NB4 (cell line): ENCODE data around the gene CUL9.

ENCODE experiments used
- DNase-seq: peaks from one replicate; pipeline ENCODE4 v3.0.0; 2010; ENCODE audit warnings: low read depth
- H3K4me3 ChIP-seq: one replicate; pipeline ENCODE4 v1.5.1; 2011; ENCODE audit warnings: mild to moderate bottlenecking, low read depth, low read length, moderate library complexity
- MAX ChIP-seq: IDR thresholded peaks from 2 replicates; pipeline ENCODE4 v1.6.1; 2011; ENCODE audit warnings: low read depth, low read length
- MYC ChIP-seq: IDR thresholded peaks from 2 replicates; pipeline ENCODE4 v1.6.1; 2011; ENCODE audit warnings: low read depth, low read length
- POLR2A ChIP-seq: IDR thresholded peaks from 2 replicates; pipeline ENCODE4 v1.6.1; 2011; ENCODE audit warnings: mild to moderate bottlenecking; ENCODE audit not compliant: insufficient read length; ENCODE audit errors: extremely low read depth
- TF ChIP-seq, protein P1 (sequence below): IDR thresholded peaks from one replicate; pipeline ENCODE4 v1.5.1; 2012; ENCODE audit warnings: low read depth, low read length

The CUL9 gene

GRCh38 chr6:43172104-43173007 lies 9.6 kb upstream of the CUL9 start:
- DNase-seq: peak; percentile 61
- TF ChIP-seq, protein P1, sequence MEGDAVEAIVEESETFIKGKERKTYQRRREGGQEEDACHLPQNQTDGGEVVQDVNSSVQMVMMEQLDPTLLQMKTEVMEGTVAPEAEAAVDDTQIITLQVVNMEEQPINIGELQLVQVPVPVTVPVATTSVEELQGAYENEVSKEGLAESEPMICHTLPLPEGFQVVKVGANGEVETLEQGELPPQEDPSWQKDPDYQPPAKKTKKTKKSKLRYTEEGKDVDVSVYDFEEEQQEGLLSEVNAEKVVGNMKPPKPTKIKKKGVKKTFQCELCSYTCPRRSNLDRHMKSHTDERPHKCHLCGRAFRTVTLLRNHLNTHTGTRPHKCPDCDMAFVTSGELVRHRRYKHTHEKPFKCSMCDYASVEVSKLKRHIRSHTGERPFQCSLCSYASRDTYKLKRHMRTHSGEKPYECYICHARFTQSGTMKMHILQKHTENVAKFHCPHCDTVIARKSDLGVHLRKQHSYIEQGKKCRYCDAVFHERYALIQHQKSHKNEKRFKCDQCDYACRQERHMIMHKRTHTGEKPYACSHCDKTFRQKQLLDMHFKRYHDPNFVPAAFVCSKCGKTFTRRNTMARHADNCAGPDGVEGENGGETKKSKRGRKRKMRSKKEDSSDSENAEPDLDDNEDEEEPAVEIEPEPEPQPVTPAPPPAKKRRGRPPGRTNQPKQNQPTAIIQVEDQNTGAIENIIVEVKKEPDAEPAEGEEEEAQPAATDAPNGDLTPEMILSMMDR: no peak
- TF ChIP-seq MAX (peak; percentile 29; the same call in 1 of the 2 replicates), MYC (peak; percentile 36; the same call in 1 of the 2 replicates), POLR2A (peak; percentile 19)
- H3K4me3 ChIP-seq: peak overlapping the region; percentile 74

- TF ChIP-seq, protein P1: no peak
- no peak for TF ChIP-seq MYC
- TF ChIP-seq POLR2A: no peak
- TF ChIP-seq MAX: no peak
- no peak for DNase-seq
- H3K4me3 ChIP-seq: peak overlapping the region; percentile 74
Measured at GRCh38 chr6:43173591-43174262, 8.3 kb upstream of the CUL9 start.

DNA sequence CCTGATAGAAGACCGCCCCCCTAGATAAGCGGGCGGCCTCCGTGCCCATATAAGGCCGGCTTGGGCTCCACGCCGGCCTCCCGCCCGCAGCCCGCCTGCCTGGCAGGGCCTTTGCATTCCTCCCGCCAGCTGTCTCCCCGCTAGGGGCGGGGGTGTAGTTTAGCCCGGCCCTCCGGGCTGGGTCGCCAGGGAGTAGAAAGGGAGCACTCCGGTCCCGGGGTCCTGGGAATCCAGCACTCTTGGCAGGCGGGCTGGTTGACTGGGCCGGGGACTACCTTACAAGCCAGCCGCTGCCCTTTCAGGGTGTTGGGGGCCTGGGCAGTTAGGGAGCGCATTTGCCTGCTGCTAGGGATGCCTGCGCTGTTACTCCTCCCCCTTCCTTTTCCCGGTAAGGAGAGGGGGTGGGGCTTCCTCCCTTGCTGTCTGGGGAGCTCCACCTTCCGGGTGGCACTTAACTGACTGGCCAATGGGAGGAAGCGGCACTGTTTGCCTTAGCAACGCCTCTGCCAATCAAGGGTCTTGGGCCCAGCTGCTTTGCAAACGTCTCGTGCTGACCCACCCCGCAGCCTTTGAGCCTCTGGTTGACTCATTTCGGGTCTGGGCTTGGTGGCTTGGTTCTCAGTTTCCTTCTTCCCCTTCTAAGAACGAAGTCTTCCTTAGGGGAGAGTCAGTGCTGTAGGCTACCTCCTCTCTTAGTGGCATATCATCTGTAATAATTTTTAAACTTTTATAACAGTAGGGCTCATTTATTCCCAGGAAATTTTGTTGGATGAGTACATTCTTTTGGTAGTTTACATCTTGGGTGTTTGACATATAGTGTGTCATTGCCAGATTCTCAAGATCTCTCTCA lies 7.5 kb upstream of the CUL9 start:
- peak overlapping the region; percentile 9 for H3K4me3 ChIP-seq
- TF ChIP-seq MYC (peak; percentile 39), MAX (peak; percentile 79), POLR2A (no peak)

DNA sequence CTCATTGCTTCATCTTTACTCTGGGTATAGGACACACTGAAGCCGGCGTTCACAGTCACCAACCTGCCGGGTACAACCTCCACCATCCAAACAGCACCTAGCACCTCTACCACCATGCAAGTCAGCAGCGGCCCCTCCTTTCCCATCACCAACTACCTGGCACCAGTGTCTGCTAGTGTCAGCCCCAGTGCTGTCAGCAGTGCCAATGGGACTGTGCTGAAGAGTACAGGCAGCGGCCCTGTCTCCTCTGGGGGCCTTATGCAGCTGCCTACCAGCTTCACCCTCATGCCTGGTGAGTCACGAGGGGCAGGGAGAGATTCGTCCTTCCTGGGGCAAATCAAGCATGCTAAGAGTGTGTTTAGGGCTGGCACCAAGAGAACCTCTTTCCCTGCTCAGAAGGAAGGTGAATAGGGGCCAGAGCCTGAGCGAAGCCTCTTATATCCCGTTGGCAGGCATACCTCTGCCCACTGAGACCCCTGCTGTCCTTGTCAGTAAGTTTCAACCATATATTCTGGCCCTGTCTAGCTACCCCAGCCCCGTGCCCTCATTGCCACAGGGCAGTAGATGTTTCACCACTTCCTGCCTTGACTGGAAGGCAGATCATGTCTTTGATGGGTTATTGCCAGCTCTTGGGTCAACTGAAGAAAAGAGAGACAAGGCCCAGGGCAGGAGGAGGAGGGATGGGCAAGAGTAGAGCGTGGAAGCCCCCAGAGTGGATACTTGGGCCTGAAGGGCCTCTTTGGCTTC lies 6.1 kb upstream of the CUL9 start:
- no peak for TF ChIP-seq MAX
- no peak for DNase-seq
- no peak overlapping the region for H3K4me3 ChIP-seq

More for the DNA sequence above, 7.5 kb upstream of the CUL9 start:
- peak; percentile 100 for DNase-seq

- DNase-seq: no peak
- TF ChIP-seq MYC (no peak), MAX (no peak), POLR2A (no peak)
- TF ChIP-seq, protein P1: no peak
- no peak overlapping the region for H3K4me3 ChIP-seq
Measured at GRCh38 chr6:43176423-43176786, 5.6 kb upstream of the CUL9 start.

DNA sequence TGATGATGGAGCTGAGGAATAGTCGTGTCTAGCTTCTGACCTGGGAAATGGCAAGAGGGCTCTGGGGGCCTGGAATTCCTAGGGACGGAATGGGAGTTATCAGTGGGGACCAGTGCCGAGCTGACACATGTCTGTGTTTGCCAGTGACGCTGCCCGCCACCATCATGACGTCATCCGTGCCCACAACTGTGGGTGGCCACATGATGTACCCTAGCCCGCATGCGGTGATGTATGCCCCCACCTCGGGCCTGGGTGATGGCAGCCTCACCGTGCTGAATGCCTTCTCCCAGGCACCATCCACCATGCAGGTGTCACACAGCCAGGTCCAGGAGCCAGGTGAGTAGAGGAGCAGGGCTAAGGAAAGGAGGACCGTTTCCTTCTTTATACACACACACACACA lies 3.8 kb upstream of the CUL9 start:
- no peak overlapping the region for H3K4me3 ChIP-seq
- DNase-seq: no peak
- no peak for TF ChIP-seq MAX
- TF ChIP-seq, protein P1: no peak
- no peak for TF ChIP-seq POLR2A
- no peak for TF ChIP-seq MYC
